AG04449 (cell line): ENCODE measurements around the gene SNX30.

ENCODE experiments used
- CTCF ChIA-PET: fragments of 350-600 bp; formaldehyde crosslinking; extraction: SDS; loops from one replicate; lab custom pipeline; 2021; ENCODE audit warnings: antibody characterized with exemption; lab: Yijun Ruan, JAX
- POLR2A ChIA-PET: fragments of 400-600, 350-600 bp; formaldehyde crosslinking; extraction: SDS; loops from one replicate; lab custom pipeline; 2020; ENCODE audit warnings: antibody characterized with exemption, inconsistent platforms; lab: Yijun Ruan, JAX
- DNase-seq: peaks from one replicate; pipeline ENCODE4 v3.0.0-alpha.2; 2010; ENCODE audit warnings: low read depth, low spot score
- H3K4me3 ChIP-seq: 2 replicates; pipeline ENCODE4 v1.5.1; 2011; ENCODE audit warnings: low read depth, mild to moderate bottlenecking, control low read depth, low read length
- CTCF ChIP-seq: IDR thresholded peaks from one replicate; pipeline ENCODE4 v1.5.1; 2011; ENCODE audit warnings: mild to moderate bottlenecking, moderate library complexity, low read length, control low read depth, inconsistent platforms; ENCODE audit not compliant: insufficient read depth; ENCODE audit errors: missing control alignments

The SNX30 gene

GRCh38 chr9:112849363-112849922, 98.9 kb downstream of the SNX30 start:
- CTCF ChIA-PET = interaction anchor here (4.5 kb wide), 1 partner anchor 54 kb away, joined by 26 read pairs; no protein-coding TSS in a partner anchor
- TF ChIP-seq CTCF = no peak
- POLR2A ChIA-PET = no interaction called here

GRCh38 chr9:112850840-112851239, 100.3 kb downstream of the SNX30 start:
- TF ChIP-seq CTCF = no peak
- CTCF ChIA-PET = interaction anchor here (1.3 to 4.5 kb wide), 2 partner anchors 12 to 52 kb away, joined by 4 to 26 read pairs; no protein-coding TSS in a partner anchor

More at GRCh38 chr9:112849363-112849922, 98.9 kb downstream of the SNX30 start:
- no peak for DNase-seq
- H3K4me3 ChIP-seq = no peak overlapping the region

GRCh38 chr9:112852741-112853504, 102.4 kb downstream of the SNX30 start:
- DNase-seq = no peak
- CTCF ChIA-PET = interaction anchor here (1.2 to 1.5 kb wide), 2 partner anchors 26 to 50 kb away, joined by 3 to 8 read pairs; no protein-coding TSS in a partner anchor

More at GRCh38 chr9:112850840-112851239, 100.3 kb downstream of the SNX30 start:
- POLR2A ChIA-PET = no interaction called here
- H3K4me3 ChIP-seq = no peak overlapping the region
- no peak for DNase-seq

GRCh38 chr9:112853882-112854585, 103.5 kb downstream of the SNX30 start:
- POLR2A ChIA-PET = no interaction called here
- no peak for TF ChIP-seq CTCF
- no peak for DNase-seq
- H3K4me3 ChIP-seq = no peak overlapping the region
- CTCF ChIA-PET = interaction anchor here (1.2 to 2.5 kb wide), 3 partner anchors 25 to 49 kb away, joined by 3 to 12 read pairs (median 8); no protein-coding TSS in a partner anchor

More at GRCh38 chr9:112852741-112853504, 102.4 kb downstream of the SNX30 start:
- no peak for TF ChIP-seq CTCF
- H3K4me3 ChIP-seq = no peak overlapping the region
- POLR2A ChIA-PET = no interaction called here

- POLR2A ChIA-PET = no interaction called here
- DNase-seq = no peak
- no peak for TF ChIP-seq CTCF
- CTCF ChIA-PET = interaction anchor here (2.5 to 4.9 kb wide), 2 partner anchors 10 to 48 kb away, joined by 12 to 38 read pairs; no protein-coding TSS in a partner anchor
- no peak overlapping the region for H3K4me3 ChIP-seq
These were observed 104.1 kb downstream of the SNX30 start for GRCh38 chr9:112854657-112855056.
